Measurements from ENCODE around the gene VGLL4. TPM values are rescaled to one million over a fixed set of nuclear protein-coding genes. Genes with fewer than 3 reads are reported as not detected.

The VGLL4 gene
- total RNA-seq, 2 experiments from 2014 or later, result 36.1 to 74.5 TPM

GRCh38 chr3:11610700-11611275 is 32.9 kb downstream of the VGLL4 start:
- Histone ChIP-seq H3K79me2 (ENCODE audit: insufficient read depth, low read depth, low read length) (peaks cover 70% of the 10 kb centered on the region; the same call in 1 of the 2 replicates), H3K4me3 (ENCODE audit: low read depth, low read length, poor library complexity, severe bottlenecking) (no peak overlapping the region), H2AFZ (ENCODE audit: low read length) (no peak overlapping the region), H3K9me3 (ENCODE audit: low read length) (no peaks in the 10 kb centered on the region), H3K27ac (ENCODE audit: low read depth, low read length, poor library complexity, severe bottlenecking) (no peak overlapping the region), H3K9me2 (ENCODE audit: insufficient read depth, low read length) (no peaks in the 10 kb centered on the region), H3K36me3 (ENCODE audit: insufficient read depth, low read length) (peaks cover 12% of the 10 kb centered on the region; the same call in 1 of the 2 replicates), H4K20me1 (ENCODE audit: insufficient read depth, low read length) (peaks cover 29% of the 10 kb centered on the region; the same call in 1 of the 2 replicates), H3K4me2 (ENCODE audit: low read length) (no peak overlapping the region; the same call in 1 of the 2 replicates), H3K4me1 (ENCODE audit: insufficient read depth, low read length, poor library complexity, severe bottlenecking) (peaks cover 31% of the 10 kb centered on the region)
- intact Hi-C loops (cut with micrococcal nuclease; ENCODE audit: unreplicated experiment), result no loop called here
- no TSS peak for BruUV-seq (replicated peaks)
- DNase-seq (ENCODE audit: low spot score), result no peak
- ChIA-PET CTCF (ENCODE audit: unreplicated experiment) (no interaction called here), POLR2A (interaction anchor here (0.6 kb wide), 1 partner anchor 338 kb away, joined by 4 read pairs; no protein-coding TSS in a partner anchor)
- TF ChIP-seq EZH2phosphoT487 (IDR thresholded peaks at IDR 0.05; ENCODE audit: borderline replicate concordance, low read depth, low read length), result no peak
- TF ChIP-seq, protein P1, sequence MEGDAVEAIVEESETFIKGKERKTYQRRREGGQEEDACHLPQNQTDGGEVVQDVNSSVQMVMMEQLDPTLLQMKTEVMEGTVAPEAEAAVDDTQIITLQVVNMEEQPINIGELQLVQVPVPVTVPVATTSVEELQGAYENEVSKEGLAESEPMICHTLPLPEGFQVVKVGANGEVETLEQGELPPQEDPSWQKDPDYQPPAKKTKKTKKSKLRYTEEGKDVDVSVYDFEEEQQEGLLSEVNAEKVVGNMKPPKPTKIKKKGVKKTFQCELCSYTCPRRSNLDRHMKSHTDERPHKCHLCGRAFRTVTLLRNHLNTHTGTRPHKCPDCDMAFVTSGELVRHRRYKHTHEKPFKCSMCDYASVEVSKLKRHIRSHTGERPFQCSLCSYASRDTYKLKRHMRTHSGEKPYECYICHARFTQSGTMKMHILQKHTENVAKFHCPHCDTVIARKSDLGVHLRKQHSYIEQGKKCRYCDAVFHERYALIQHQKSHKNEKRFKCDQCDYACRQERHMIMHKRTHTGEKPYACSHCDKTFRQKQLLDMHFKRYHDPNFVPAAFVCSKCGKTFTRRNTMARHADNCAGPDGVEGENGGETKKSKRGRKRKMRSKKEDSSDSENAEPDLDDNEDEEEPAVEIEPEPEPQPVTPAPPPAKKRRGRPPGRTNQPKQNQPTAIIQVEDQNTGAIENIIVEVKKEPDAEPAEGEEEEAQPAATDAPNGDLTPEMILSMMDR (conservative IDR thresholded peaks at IDR 0.05; ENCODE audit: low read length), result no peak

DNA sequence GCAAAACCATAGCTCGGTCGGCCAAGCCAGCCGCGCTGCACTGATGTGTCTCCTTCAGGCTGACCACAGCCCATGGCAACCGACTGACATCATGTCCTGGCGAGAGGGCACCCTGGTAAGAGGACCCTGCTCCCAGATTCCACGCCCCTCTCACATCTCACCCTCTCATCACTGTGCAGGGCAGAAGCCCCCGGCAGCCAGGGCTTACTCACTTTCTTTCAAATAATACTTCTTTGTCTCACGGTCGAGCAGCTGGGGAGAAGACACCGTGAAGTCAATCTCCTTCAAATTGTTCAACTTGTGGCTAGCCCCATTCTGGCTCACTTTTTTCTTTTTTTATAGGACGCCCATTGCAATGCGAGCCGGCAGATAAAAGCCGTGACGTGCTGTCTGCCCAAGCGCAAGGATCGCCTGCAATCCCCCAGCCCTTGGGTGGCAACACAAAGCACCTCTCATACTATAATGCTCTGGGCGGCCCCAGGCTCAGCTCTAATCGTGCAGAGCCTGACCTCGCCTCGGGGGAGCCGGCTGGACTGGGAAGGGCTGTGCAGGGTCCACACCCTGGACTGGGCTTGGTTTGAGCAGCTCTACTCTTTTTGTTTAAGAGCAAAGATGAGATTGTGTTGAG is 33.6 kb downstream of the VGLL4 start:
- no peak for TF ChIP-seq EZH2phosphoT487 (IDR thresholded peaks at IDR 0.05; ENCODE audit: borderline replicate concordance, low read depth, low read length)
- TF ChIP-seq, protein P1 (conservative IDR thresholded peaks at IDR 0.05; ENCODE audit: low read length), result no peak
- peaks cover 73% of the 10 kb centered on the region for H3K79me2 ChIP-seq (ENCODE audit: insufficient read depth, low read depth, low read length)
- POLR2A ChIA-PET, result no interaction called here

DNA sequence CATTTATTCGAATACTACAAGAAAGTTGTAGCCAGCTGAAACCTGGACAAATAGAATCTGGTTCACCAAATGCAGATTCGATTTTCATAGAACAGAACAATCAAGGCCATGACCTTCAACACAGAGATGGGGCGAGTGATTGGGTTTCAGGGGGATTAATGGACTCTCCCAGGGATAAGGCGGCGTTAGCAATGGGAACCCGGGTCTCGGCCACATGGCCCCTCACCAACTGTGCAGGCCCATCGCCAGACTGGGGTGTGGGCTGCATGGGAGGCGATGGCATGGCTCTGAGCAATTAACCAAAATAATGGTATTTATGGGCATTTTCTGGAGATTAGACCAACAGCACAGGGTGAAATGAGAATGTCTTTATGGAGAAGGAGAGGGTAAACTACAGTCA is 34.2 kb downstream of the VGLL4 start:
- POLR2A ChIA-PET, result no interaction called here
- peaks cover 12% of the 10 kb centered on the region; the same call in 1 of the 2 replicates for H3K36me3 ChIP-seq (ENCODE audit: insufficient read depth, low read length)
- CTCF ChIA-PET (ENCODE audit: unreplicated experiment), result no interaction called here
- no peak for DNase-seq (ENCODE audit: low spot score)
- H4K20me1 ChIP-seq (ENCODE audit: insufficient read depth, low read length), result peaks cover 17% of the 10 kb centered on the region; the same call in 1 of the 2 replicates
- intact Hi-C loops (cut with micrococcal nuclease; ENCODE audit: unreplicated experiment), result no loop called here
- no peaks in the 10 kb centered on the region for H3K9me3 ChIP-seq (ENCODE audit: low read length)
- no TSS peak for BruUV-seq (replicated peaks)
- no peak overlapping the region for H3K4me3 ChIP-seq (ENCODE audit: low read depth, low read length, poor library complexity, severe bottlenecking)
- no peak overlapping the region for H2AFZ ChIP-seq (ENCODE audit: low read length)
- TF ChIP-seq EZH2phosphoT487 (IDR thresholded peaks at IDR 0.05; ENCODE audit: borderline replicate concordance, low read depth, low read length), result no peak
- TF ChIP-seq, protein P1 (conservative IDR thresholded peaks at IDR 0.05; ENCODE audit: low read length), result no peak
- H3K79me2 ChIP-seq (ENCODE audit: insufficient read depth, low read depth, low read length), result peaks cover 70% of the 10 kb centered on the region
- H3K27ac ChIP-seq (ENCODE audit: low read depth, low read length, poor library complexity, severe bottlenecking), result no peak overlapping the region
- H3K9me2 ChIP-seq (ENCODE audit: insufficient read depth, low read length), result no peaks in the 10 kb centered on the region
- H3K4me1 ChIP-seq (ENCODE audit: insufficient read depth, low read length, poor library complexity, severe bottlenecking), result peaks cover 42% of the 10 kb centered on the region
- H3K4me2 ChIP-seq (ENCODE audit: low read length), result no peak overlapping the region

More for the DNA sequence above, 33.6 kb downstream of the VGLL4 start:
- Histone ChIP-seq H3K9me3 (ENCODE audit: low read length) (no peaks in the 10 kb centered on the region), H3K36me3 (ENCODE audit: insufficient read depth, low read length) (peaks cover 12% of the 10 kb centered on the region; the same call in 1 of the 2 replicates), H3K9me2 (ENCODE audit: insufficient read depth, low read length) (no peaks in the 10 kb centered on the region), H3K4me2 (ENCODE audit: low read length) (no peak overlapping the region; the same call in 1 of the 2 replicates), H3K27ac (ENCODE audit: low read depth, low read length, poor library complexity, severe bottlenecking) (no peak overlapping the region), H3K4me3 (ENCODE audit: low read depth, low read length, poor library complexity, severe bottlenecking) (no peak overlapping the region), H3K4me1 (ENCODE audit: insufficient read depth, low read length, poor library complexity, severe bottlenecking) (peaks cover 37% of the 10 kb centered on the region), H2AFZ (ENCODE audit: low read length) (no peak overlapping the region), H4K20me1 (ENCODE audit: insufficient read depth, low read length) (peaks cover 24% of the 10 kb centered on the region; the same call in 1 of the 2 replicates)
- BruUV-seq (replicated peaks), result no TSS peak
- DNase-seq (ENCODE audit: low spot score), result no peak
- intact Hi-C loops (cut with micrococcal nuclease; ENCODE audit: unreplicated experiment), result no loop called here
- CTCF ChIA-PET (ENCODE audit: unreplicated experiment), result no interaction called here

Measured in OCI-LY7 (cell line).